GM12878 (cell line): ENCODE data around the gene BCL2L13. TPM values are rescaled to one million over a fixed set of nuclear protein-coding genes. Genes with fewer than 3 reads are reported as not detected.
A peak's percentile ranks its signal among the peaks of the same experiment; 100 is the strongest.

Experiments
- ATAC-seq: fragments of 200-7000 bp; cut with Tn5 transposase; 3 replicates; pipeline ENCODE4 v1.9.1; 2020; ENCODE audit warnings: mild to moderate bottlenecking, moderate library complexity
- BruUV-seq: library from RNA; stranded (reverse); fragments of 400-500 nt; replicated peaks from 2 replicates; lab custom pipeline; 2021; lab: Mats Ljungman, UMichigan
- CTCF ChIA-PET: fragments of 300-600 bp; sonication (Branson Sonifier 250); formaldehyde crosslinking; extraction: SDS; loops from one replicate; lab custom pipeline; 2021; ENCODE audit warnings: inconsistent platforms; lab: Yijun Ruan, JAX
- POLR2A ChIA-PET: fragments of 350-600 bp; formaldehyde crosslinking; extraction: SDS; loops from one replicate; lab custom pipeline; 2021; ENCODE audit warnings: inconsistent platforms; lab: Charles Lee
- RAD21 ChIA-PET: fragments of 300-600 bp; sonication (Branson Sonifier 250); formaldehyde crosslinking; loops from one replicate; lab custom pipeline; 2023; ENCODE audit warnings: antibody characterized with exemption; ENCODE audit not compliant: unreplicated experiment; lab: Charles Lee
- SMC1A ChIA-PET: fragments of 300-600 bp; sonication (Branson Sonifier 250); formaldehyde crosslinking; loops from one replicate; lab custom pipeline; 2023; ENCODE audit not compliant: unreplicated experiment, uncharacterized antibody; lab: Charles Lee
- DNase-seq: peaks from one replicate; pipeline ENCODE4 v3.0.0-alpha.2; 2011; ENCODE audit warnings: low read depth, low spot score
- FAIRE-seq: peaks from 3 replicates; lab custom pipeline; 2011; peaks lifted over from hg19 to GRCh38; lab: Jason Lieb, UNC
- H2AFZ ChIP-seq: 2 replicates; pipeline ENCODE4 v1.6.0; 2011; ENCODE audit warnings: low read depth, low read length, control low read depth; ENCODE audit not compliant: control insufficient read depth
- H3K27ac ChIP-seq: 2 replicates; pipeline ENCODE4 v1.5.1; 2011; ENCODE audit warnings: control low read depth; ENCODE audit not compliant: control insufficient read depth, insufficient read depth
- H3K27me3 ChIP-seq, 2 experiments: replicated peaks in 1 of 2; 2 replicates each; pipeline versions ENCODE4 v1.6.0 to v1.6.1; 2011; ENCODE audit warnings: low read length in 1 of 2; ENCODE audit not compliant: control insufficient read depth in 2 of 2, insufficient read depth in 2 of 2
- H3K36me3 ChIP-seq, 2 experiments: 2 replicates each; pipeline ENCODE4 v1.5.1; 2011; ENCODE audit warnings: low read length in 1 of 2; ENCODE audit not compliant: control insufficient read depth in 2 of 2, insufficient read depth in 2 of 2
- H3K4me1 ChIP-seq: 2 replicates; pipeline ENCODE4 v1.6.1; 2011; ENCODE audit warnings: mild to moderate bottlenecking, low read length, moderate library complexity, mixed read lengths; ENCODE audit not compliant: control insufficient read depth, insufficient read depth
- H3K4me2 ChIP-seq: 2 replicates; pipeline ENCODE4 v1.6.0; 2011; ENCODE audit warnings: control low read depth; ENCODE audit not compliant: control insufficient read depth, insufficient read depth
- H3K4me3 ChIP-seq: fragments of 200-600 bp; sonication (generic); 2 replicates; pipeline ENCODE4 v1.5.1; 2016
- H3K79me2 ChIP-seq: 2 replicates; pipeline ENCODE4 v1.6.0; 2011; ENCODE audit warnings: low read length; ENCODE audit not compliant: control insufficient read depth, insufficient read depth
- H3K9ac ChIP-seq: 2 replicates; pipeline ENCODE4 v1.8.0; 2011; ENCODE audit warnings: low read length, control low read depth, mixed read lengths; ENCODE audit not compliant: control insufficient read depth, insufficient read depth
- H3K9me3 ChIP-seq: replicated peaks from 3 replicates; pipeline ENCODE4 v1.5.1; 2011; ENCODE audit warnings: mild to moderate bottlenecking, low read length; ENCODE audit not compliant: control insufficient read depth, insufficient read depth
- H4K20me1 ChIP-seq: 2 replicates; pipeline ENCODE4 v1.6.0; 2011; ENCODE audit not compliant: control insufficient read depth, insufficient read depth
- CBX3 ChIP-seq: fragments of 200-600 bp; sonication (generic); IDR thresholded peaks from 2 replicates; pipeline ENCODE4 v1.6.1; 2016; ENCODE audit warnings: low read depth, borderline replicate concordance
- E2F4 ChIP-seq: IDR thresholded peaks from 2 replicates; pipeline ENCODE4 v1.6.1; 2012; ENCODE audit warnings: low read depth, low read length, improper control_type of control experiment
- ETV6 ChIP-seq, 2 experiments: fragments of 450-650 bp in 1 of 2; IDR thresholded peaks in 1 of 2; conservative IDR thresholded peaks in 1 of 2; 2 replicates each; pipeline ENCODE4 v1.6.1; 2014; ENCODE audit warnings: antibody characterized with exemption in 1 of 2, borderline replicate concordance in 1 of 2, low read depth in 1 of 2, mild to moderate bottlenecking in 1 of 2, moderate library complexity in 1 of 2
- MAX ChIP-seq: IDR thresholded peaks from 2 replicates; pipeline ENCODE4 v1.6.1; 2012; ENCODE audit warnings: low read depth, low read length, improper control_type of control experiment
- POLR2A ChIP-seq: IDR thresholded peaks from 2 replicates; pipeline ENCODE4 v1.6.1; 2011; ENCODE audit warnings: low read depth, mild to moderate bottlenecking, low read length
- POLR2AphosphoS2 ChIP-seq: IDR thresholded peaks from 2 replicates; pipeline ENCODE4 v1.6.1; 2011; ENCODE audit warnings: low read depth, mild to moderate bottlenecking, low read length, improper control_type of control experiment, moderate library complexity
- RCOR1 ChIP-seq: conservative IDR thresholded peaks from 2 replicates; pipeline ENCODE4 v1.6.1; 2012; ENCODE audit warnings: low read depth, low read length, improper control_type of control experiment
- RUNX3 ChIP-seq: IDR thresholded peaks from 2 replicates; pipeline ENCODE4 v1.6.1; 2012; ENCODE audit warnings: low read length, inconsistent platforms
- SMC3 ChIP-seq: IDR thresholded peaks from 2 replicates; pipeline ENCODE4 v1.6.1; 2011; ENCODE audit warnings: low read length, improper control_type of control experiment, borderline replicate concordance
- SUPT20H ChIP-seq: IDR thresholded peaks from 2 replicates; pipeline ENCODE4 v1.6.1; 2011; ENCODE audit warnings: low read depth, mild to moderate bottlenecking, low read length, moderate library complexity, borderline replicate concordance; ENCODE audit not compliant: control insufficient read depth
- TBL1XR1 ChIP-seq: IDR thresholded peaks from 2 replicates; pipeline ENCODE4 v1.6.1; 2012; ENCODE audit warnings: low read depth, low read length, improper control_type of control experiment
- WGBS: methylation state at CpG from one replicate; pipeline ENCODE4 v1.1.6; 2016; ENCODE audit warnings: low lambda C conversion rate; ENCODE audit not compliant: insufficient replicate concordance, insufficient coverage; ENCODE audit errors: missing lambda C conversion rate; 5-methylcytosine and 5-hydroxymethylcytosine counted together
- in situ Hi-C: fragments of 300-500 bp; cut with MboI; formaldehyde crosslinking; loops from 9 replicates; pipeline ENCODE4 v1.14.3; 2018; ENCODE audit warnings: mixed read lengths
- intact Hi-C: fragments of 100-400 bp; cut with micrococcal nuclease; formaldehyde crosslinking; loops from one replicate; pipeline ENCODE4 v1.14.2; 2022; ENCODE audit not compliant: unreplicated experiment
- polyA plus RNA-seq, 11 experiments: library from polyadenylated mRNA; depleted of rRNA in 4 of 11; unstranded in 6 of 11; stranded (reverse) in 5 of 11; fragments of >200 nt; fragmentation: Nextera tagmentation in 4 of 11; fragmentation: Illumina TruSeq in 1 of 11; extraction: Ambion mirVana in 4 of 11; extraction: Trizol in 1 of 11; gene quantifications; 1 replicate in 1 of 11; 2 replicates in 10 of 11; pipeline versions ENCODE4 v1.2.1 to v1.2.3, GENCODE V29; 2011 to 2016; ENCODE audit warnings: inconsistent platforms in 2 of 11, missing spikeins in 2 of 11, low read depth in 1 of 11
- total RNA-seq, 4 experiments: library from RNA; depleted of rRNA in 3 of 4; stranded (reverse); fragments of >200 nt in 3 of 4; fragmentation: Illumina TruSeq in 1 of 4; extraction: Trizol in 1 of 4; gene quantifications; 2 replicates each; pipeline versions ENCODE4 v1.2.1 to v1.2.3, GENCODE V29; 2013 to 2021
- TF ChIP-seq, protein P1 (sequence below): fragments of 450-650 bp; IDR thresholded peaks from 2 replicates; pipeline ENCODE4 v1.6.1; 2014; ENCODE audit warnings: mild to moderate bottlenecking

The BCL2L13 gene
- total and polyA plus RNA-seq, 10 of the 15 experiments (the other 5 are each of a cell fraction or from before 2014, with no cell fraction given), result 18.6 to 30.6 (median 28.2) TPM

- intact Hi-C loops, result loop anchor here (1.0 to 5.0 kb wide), 4 partner anchors 43 to 335 kb away; partner anchors contain the start of gene PEX26
- H4K20me1 ChIP-seq, result no peaks in the 10 kb centered on the region
- peaks cover 2 to 35% of the 10 kb centered on the region in 2 experiments; a peak in 3 of 4 replicates for H3K36me3 ChIP-seq
- ChIA-PET CTCF (interaction anchor here (1.0 to 4.7 kb wide), 27 partner anchors 8 to 333 kb away, joined by 3 to 101 read pairs (median 5); no protein-coding TSS in a partner anchor), SMC1A (interaction anchor here (0.7 to 5.5 kb wide), 17 partner anchors 19 to 337 kb away, joined by 3 to 46 read pairs (median 5); partner anchors contain the start of genes BCL2L13 and PEX26), POLR2A (interaction anchor here (0.6 to 1.3 kb wide), 3 partner anchors 43 to 143 kb away, joined by 4 to 5 read pairs (median 4); partner anchors contain the start of gene BCL2L13)
- H3K9ac ChIP-seq, result no peak overlapping the region
- TF ChIP-seq E2F4 (no peak), TBL1XR1 (no peak), RCOR1 (no peak), MAX (no peak), SUPT20H (no peak), CBX3 (no peak), POLR2AphosphoS2 (no peak), RUNX3 (no peak), ETV6 (conservative IDR thresholded peaks at IDR 0.05 in 1 of 2, IDR thresholded peaks at IDR 0.05 in 1 of 2; ENCODE audit: borderline replicate concordance in 1 of 2, low read depth in 1 of 2) (no peak), SMC3 (no peak), POLR2A (no peak)
- TF ChIP-seq, protein P1, sequence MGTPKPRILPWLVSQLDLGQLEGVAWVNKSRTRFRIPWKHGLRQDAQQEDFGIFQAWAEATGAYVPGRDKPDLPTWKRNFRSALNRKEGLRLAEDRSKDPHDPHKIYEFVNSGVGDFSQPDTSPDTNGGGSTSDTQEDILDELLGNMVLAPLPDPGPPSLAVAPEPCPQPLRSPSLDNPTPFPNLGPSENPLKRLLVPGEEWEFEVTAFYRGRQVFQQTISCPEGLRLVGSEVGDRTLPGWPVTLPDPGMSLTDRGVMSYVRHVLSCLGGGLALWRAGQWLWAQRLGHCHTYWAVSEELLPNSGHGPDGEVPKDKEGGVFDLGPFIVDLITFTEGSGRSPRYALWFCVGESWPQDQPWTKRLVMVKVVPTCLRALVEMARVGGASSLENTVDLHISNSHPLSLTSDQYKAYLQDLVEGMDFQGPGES, result no peak
- TF ChIP-seq, all 136 proteins: peak for 0
- no TSS peak for BruUV-seq
- peak; percentile 57; the same call in 2 of the 3 replicates for ATAC-seq
- in situ Hi-C loops, result loop anchor here (10.0 kb wide), 1 partner anchor 63 kb away; no protein-coding TSS in a partner anchor
- Histone ChIP-seq H3K9me3 (no peaks in the 10 kb centered on the region), H3K4me1 (peaks cover 7% of the 10 kb centered on the region), H3K79me2 (peaks cover 6% of the 10 kb centered on the region), H2AFZ (no peak overlapping the region), H3K27ac (peak overlapping the region; percentile 58), H3K27me3 (no peaks in the 10 kb centered on the region), H3K4me2 (no peak overlapping the region), H3K4me3 (no peak overlapping the region)
- peak; percentile 40 for DNase-seq
- RAD21 ChIA-PET, result interaction anchor here (0.5 to 4.4 kb wide), 17 partner anchors 11 to 334 kb away, joined by 3 to 58 read pairs (median 4); no protein-coding TSS in a partner anchor
- no peak for FAIRE-seq
- WGBS, result 63% methylated on average over 18 of the region's 18 CpGs
Observed at GRCh38 chr22:17741866-17742526, 103.4 kb downstream of the BCL2L13 start.
